ENCODE measurements around the gene KCNJ1.

DNA sequence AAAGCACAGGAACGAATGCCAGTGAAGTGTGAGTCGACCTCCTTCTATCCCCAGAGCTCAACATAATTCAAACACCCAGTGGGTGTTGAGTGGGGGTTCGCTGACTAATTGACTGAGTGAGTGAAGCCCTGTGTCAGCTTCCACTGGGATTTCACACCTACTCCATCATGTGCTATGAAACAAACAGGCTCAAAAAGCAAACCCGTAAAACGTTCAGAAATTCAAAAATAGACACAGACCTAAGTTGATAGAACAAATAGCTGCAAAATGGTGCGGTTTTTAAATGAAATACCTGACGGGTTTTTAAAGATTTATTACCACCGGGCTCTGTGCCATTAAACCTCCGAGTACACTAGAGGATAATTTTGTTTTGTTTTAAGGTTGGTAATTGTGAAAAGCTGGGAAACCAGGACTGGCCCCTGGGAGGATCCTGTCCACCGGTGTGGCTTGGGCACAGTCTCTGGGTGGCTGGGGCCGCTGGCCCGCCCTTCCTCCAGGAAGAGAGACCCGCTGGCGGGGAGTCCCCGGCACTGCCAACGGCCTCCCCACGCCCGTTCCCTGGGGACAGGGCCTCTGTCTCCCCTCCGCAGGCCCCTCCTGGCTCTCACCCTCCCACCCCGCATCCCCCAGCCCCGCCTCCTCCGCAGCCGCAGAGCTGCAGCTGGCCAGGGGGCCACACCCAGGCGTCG is 37.7 kb upstream of the KCNJ1 start:
- TF ChIP-seq, protein P1, sequence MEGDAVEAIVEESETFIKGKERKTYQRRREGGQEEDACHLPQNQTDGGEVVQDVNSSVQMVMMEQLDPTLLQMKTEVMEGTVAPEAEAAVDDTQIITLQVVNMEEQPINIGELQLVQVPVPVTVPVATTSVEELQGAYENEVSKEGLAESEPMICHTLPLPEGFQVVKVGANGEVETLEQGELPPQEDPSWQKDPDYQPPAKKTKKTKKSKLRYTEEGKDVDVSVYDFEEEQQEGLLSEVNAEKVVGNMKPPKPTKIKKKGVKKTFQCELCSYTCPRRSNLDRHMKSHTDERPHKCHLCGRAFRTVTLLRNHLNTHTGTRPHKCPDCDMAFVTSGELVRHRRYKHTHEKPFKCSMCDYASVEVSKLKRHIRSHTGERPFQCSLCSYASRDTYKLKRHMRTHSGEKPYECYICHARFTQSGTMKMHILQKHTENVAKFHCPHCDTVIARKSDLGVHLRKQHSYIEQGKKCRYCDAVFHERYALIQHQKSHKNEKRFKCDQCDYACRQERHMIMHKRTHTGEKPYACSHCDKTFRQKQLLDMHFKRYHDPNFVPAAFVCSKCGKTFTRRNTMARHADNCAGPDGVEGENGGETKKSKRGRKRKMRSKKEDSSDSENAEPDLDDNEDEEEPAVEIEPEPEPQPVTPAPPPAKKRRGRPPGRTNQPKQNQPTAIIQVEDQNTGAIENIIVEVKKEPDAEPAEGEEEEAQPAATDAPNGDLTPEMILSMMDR (IDR thresholded peaks at IDR 0.05), result no peak
- TF ChIP-seq, protein P2, sequence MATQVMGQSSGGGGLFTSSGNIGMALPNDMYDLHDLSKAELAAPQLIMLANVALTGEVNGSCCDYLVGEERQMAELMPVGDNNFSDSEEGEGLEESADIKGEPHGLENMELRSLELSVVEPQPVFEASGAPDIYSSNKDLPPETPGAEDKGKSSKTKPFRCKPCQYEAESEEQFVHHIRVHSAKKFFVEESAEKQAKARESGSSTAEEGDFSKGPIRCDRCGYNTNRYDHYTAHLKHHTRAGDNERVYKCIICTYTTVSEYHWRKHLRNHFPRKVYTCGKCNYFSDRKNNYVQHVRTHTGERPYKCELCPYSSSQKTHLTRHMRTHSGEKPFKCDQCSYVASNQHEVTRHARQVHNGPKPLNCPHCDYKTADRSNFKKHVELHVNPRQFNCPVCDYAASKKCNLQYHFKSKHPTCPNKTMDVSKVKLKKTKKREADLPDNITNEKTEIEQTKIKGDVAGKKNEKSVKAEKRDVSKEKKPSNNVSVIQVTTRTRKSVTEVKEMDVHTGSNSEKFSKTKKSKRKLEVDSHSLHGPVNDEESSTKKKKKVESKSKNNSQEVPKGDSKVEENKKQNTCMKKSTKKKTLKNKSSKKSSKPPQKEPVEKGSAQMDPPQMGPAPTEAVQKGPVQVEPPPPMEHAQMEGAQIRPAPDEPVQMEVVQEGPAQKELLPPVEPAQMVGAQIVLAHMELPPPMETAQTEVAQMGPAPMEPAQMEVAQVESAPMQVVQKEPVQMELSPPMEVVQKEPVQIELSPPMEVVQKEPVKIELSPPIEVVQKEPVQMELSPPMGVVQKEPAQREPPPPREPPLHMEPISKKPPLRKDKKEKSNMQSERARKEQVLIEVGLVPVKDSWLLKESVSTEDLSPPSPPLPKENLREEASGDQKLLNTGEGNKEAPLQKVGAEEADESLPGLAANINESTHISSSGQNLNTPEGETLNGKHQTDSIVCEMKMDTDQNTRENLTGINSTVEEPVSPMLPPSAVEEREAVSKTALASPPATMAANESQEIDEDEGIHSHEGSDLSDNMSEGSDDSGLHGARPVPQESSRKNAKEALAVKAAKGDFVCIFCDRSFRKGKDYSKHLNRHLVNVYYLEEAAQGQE (IDR thresholded peaks at IDR 0.05; ENCODE audit: low read depth, low read length), result no peak
- TF ChIP-seq, protein P3, sequence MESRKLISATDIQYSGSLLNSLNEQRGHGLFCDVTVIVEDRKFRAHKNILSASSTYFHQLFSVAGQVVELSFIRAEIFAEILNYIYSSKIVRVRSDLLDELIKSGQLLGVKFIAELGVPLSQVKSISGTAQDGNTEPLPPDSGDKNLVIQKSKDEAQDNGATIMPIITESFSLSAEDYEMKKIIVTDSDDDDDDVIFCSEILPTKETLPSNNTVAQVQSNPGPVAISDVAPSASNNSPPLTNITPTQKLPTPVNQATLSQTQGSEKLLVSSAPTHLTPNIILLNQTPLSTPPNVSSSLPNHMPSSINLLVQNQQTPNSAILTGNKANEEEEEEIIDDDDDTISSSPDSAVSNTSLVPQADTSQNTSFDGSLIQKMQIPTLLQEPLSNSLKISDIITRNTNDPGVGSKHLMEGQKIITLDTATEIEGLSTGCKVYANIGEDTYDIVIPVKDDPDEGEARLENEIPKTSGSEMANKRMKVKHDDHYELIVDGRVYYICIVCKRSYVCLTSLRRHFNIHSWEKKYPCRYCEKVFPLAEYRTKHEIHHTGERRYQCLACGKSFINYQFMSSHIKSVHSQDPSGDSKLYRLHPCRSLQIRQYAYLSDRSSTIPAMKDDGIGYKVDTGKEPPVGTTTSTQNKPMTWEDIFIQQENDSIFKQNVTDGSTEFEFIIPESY (IDR thresholded peaks at IDR 0.05; ENCODE audit: borderline replicate concordance, low read depth), result no peak
- TF ChIP-seq EZH2phosphoT487 (IDR thresholded peaks at IDR 0.05; ENCODE audit: borderline replicate concordance, low read depth) (no peak), GABPA (IDR thresholded peaks at IDR 0.05; ENCODE audit: low read depth) (no peak), NFIC (IDR thresholded peaks at IDR 0.05; ENCODE audit: borderline replicate concordance) (no peak), POLR2AphosphoS5 (IDR thresholded peaks at IDR 0.05; ENCODE audit: low read depth, low read length) (no peak), MEF2A (IDR thresholded peaks at IDR 0.05; ENCODE audit: borderline replicate concordance, low read depth) (no peak)
